PC-3 (cell line): ENCODE results near the gene BCR. TPM values are rescaled to one million over a fixed set of nuclear protein-coding genes. Genes with fewer than 3 reads are reported as not detected.

Experiments used
- ATAC-seq: fragments of 200-7000 bp; cut with Tn5 transposase; 2 replicates; pipeline ENCODE4 v1.9.1; 2020; ENCODE audit warnings: mild to moderate bottlenecking, moderate library complexity
- BruUV-seq: library from RNA; stranded (reverse); fragments of 400-500 nt; replicated peaks from 2 replicates; lab custom pipeline; 2021; lab: Mats Ljungman, UMichigan
- CTCF ChIA-PET: fragments of 300-600 bp; sonication (Branson Sonifier 250); formaldehyde crosslinking; loops from one replicate; lab custom pipeline; 2022; ENCODE audit warnings: antibody characterized with exemption; lab: Charles Lee
- POLR2A ChIA-PET: fragments of 300-600 bp; sonication (Branson Sonifier 250); formaldehyde crosslinking; loops from one replicate; lab custom pipeline; 2022; ENCODE audit warnings: antibody characterized with exemption; ENCODE audit not compliant: unreplicated experiment; lab: Charles Lee
- DNase-seq: peaks from one replicate; pipeline ENCODE4 v3.0.0-alpha.2; 2015
- H2AFZ ChIP-seq: fragments of 300-600 bp; sonication (generic); 2 replicates; pipeline ENCODE4 v1.6.0; 2016; ENCODE audit warnings: antibody characterized with exemption, low read length
- H3F3A ChIP-seq: fragments of 300-600 bp; sonication (generic); one replicate; pipeline ENCODE4 v1.6.0; 2017; ENCODE audit warnings: antibody characterized with exemption, low read length, control low read depth, mild to moderate bottlenecking; ENCODE audit not compliant: unreplicated experiment
- H3K27ac ChIP-seq: fragments of 300-600 bp; sonication (generic); 2 replicates; pipeline ENCODE4 v1.5.1; 2016; ENCODE audit warnings: mild to moderate bottlenecking, low read length
- H3K27me3 ChIP-seq: fragments of 300-600 bp; sonication (generic); 2 replicates; pipeline ENCODE4 v1.6.1; 2016; ENCODE audit warnings: low read length, mixed read lengths
- H3K36me3 ChIP-seq: fragments of 300-600 bp; sonication (generic); 2 replicates; pipeline ENCODE4 v1.6.1; 2016; ENCODE audit warnings: low read depth, mixed run types, low read length, mixed read lengths
- H3K4me1 ChIP-seq: fragments of 300-600 bp; sonication (generic); 2 replicates; pipeline ENCODE4 v1.5.1; 2016; ENCODE audit warnings: low read length; ENCODE audit not compliant: insufficient read depth
- H3K4me2 ChIP-seq: fragments of 300-600 bp; sonication (generic); 2 replicates; pipeline ENCODE4 v1.6.0; 2016; ENCODE audit warnings: low read length
- H3K4me3 ChIP-seq: fragments of 300-600 bp; sonication (generic); 2 replicates; pipeline ENCODE4 v1.5.1; 2016; ENCODE audit warnings: mild to moderate bottlenecking, low read length, mixed read lengths
- H3K79me2 ChIP-seq: fragments of 300-600 bp; sonication (generic); 2 replicates; pipeline ENCODE4 v1.6.1; 2017; ENCODE audit warnings: low read length, mixed read lengths
- H3K9ac ChIP-seq: fragments of 300-600 bp; sonication (generic); 2 replicates; pipeline ENCODE4 v1.6.0; 2016; ENCODE audit warnings: mild to moderate bottlenecking, low read length
- H3K9me2 ChIP-seq: fragments of 300-600 bp; sonication (generic); replicated peaks from 2 replicates; pipeline ENCODE4 v1.6.1; 2016; ENCODE audit warnings: mixed run types, low read length, mixed read lengths
- H3K9me3 ChIP-seq: fragments of 300-600 bp; sonication (generic); 2 replicates; pipeline ENCODE4 v1.6.1; 2016; ENCODE audit warnings: low read length, mixed read lengths
- H4K20me1 ChIP-seq: fragments of 300-600 bp; sonication (generic); 2 replicates; pipeline ENCODE4 v1.6.1; 2016; ENCODE audit warnings: low read length, mixed read lengths
- CTCF ChIP-seq: fragments of 300-600 bp; sonication (generic); conservative IDR thresholded peaks from 2 replicates; pipeline ENCODE4 v1.5.1; 2017; ENCODE audit warnings: antibody characterized with exemption, low read depth, mild to moderate bottlenecking, low read length
- EZH2 ChIP-seq: fragments of 300-600 bp; sonication (generic); IDR thresholded peaks from one replicate; pipeline ENCODE4 v1.6.1; 2017; ENCODE audit warnings: antibody characterized with exemption, mild to moderate bottlenecking, low read length; ENCODE audit not compliant: unreplicated experiment
- EZH2phosphoT487 ChIP-seq: fragments of 300-600 bp; sonication (generic); IDR thresholded peaks from 2 replicates; pipeline ENCODE4 v1.6.1; 2018; ENCODE audit warnings: mild to moderate bottlenecking, antibody characterized with exemption, low read length, borderline replicate concordance
- intact Hi-C: fragments of 100-400 bp; cut with micrococcal nuclease; formaldehyde crosslinking; loops from 2 replicates; pipeline ENCODE4 v1.9.0; 2023
- total RNA-seq: library from RNA; depleted of rRNA; stranded (reverse); fragments of >200 nt; gene quantifications from 2 replicates; pipeline ENCODE4 v1.2.3, GENCODE V29; 2014

Gene BCR
- total RNA-seq, 1 experiment from 2014 or later: 36.8 TPM

GRCh38 chr22:23205339-23206049 is 25.2 kb downstream of the BCR start:
- H3K4me2 ChIP-seq: no peak overlapping the region
- H3K27ac ChIP-seq: no peak overlapping the region
- no peaks in the 10 kb centered on the region for H3F3A ChIP-seq
- no TSS peak for BruUV-seq
- H3K27me3 ChIP-seq: no peaks in the 10 kb centered on the region
- H3K79me2 ChIP-seq: peaks cover 61% of the 10 kb centered on the region
- no peak overlapping the region for H3K4me3 ChIP-seq
- H3K9me3 ChIP-seq: no peaks in the 10 kb centered on the region
- ChIA-PET CTCF (no interaction called here), POLR2A (no interaction called here)
- H4K20me1 ChIP-seq: no peaks in the 10 kb centered on the region
- H3K4me1 ChIP-seq: no peaks in the 10 kb centered on the region
- H2AFZ ChIP-seq: no peak overlapping the region
- no peaks in the 10 kb centered on the region; the same call in 1 of the 2 replicates for H3K36me3 ChIP-seq
- intact Hi-C loops: no loop called here
- no peaks in the 10 kb centered on the region for H3K9me2 ChIP-seq
- no peak for TF ChIP-seq EZH2
- TF ChIP-seq EZH2phosphoT487: no peak
- TF ChIP-seq CTCF: no peak
- ATAC-seq (no peak), DNase-seq (no peak)
- no peak overlapping the region for H3K9ac ChIP-seq

DNA sequence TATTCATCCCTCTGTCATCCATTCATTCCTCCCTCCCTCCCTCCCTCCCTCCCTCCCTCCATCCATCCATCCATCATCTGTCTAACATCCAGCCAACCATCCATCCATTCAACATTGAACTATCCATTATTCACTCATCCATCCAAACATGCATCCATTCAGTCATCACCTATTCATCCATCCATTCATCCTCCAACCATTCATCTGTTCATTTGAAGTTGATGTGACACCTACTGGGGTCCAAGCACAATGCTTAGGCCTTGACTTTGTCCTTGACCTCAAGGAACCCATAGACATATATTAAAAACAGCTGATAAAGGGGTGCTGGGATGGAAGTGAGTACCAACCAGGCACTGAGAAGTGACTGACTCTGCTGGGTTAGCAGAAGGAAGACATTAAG is 26.6 kb downstream of the BCR start:
- intact Hi-C loops: no loop called here
- ChIA-PET POLR2A (no interaction called here), CTCF (no interaction called here)
- Histone ChIP-seq H3K9ac (no peak overlapping the region), H2AFZ (no peak overlapping the region), H3K9me2 (no peaks in the 10 kb centered on the region), H3K27me3 (no peaks in the 10 kb centered on the region), H3K4me3 (no peak overlapping the region), H3K27ac (no peak overlapping the region), H3F3A (no peaks in the 10 kb centered on the region), H3K79me2 (peaks cover 65% of the 10 kb centered on the region), H4K20me1 (no peaks in the 10 kb centered on the region), H3K36me3 (no peaks in the 10 kb centered on the region; the same call in 1 of the 2 replicates), H3K9me3 (no peaks in the 10 kb centered on the region), H3K4me1 (no peaks in the 10 kb centered on the region), H3K4me2 (no peak overlapping the region)
- no peak for ATAC-seq
- no TSS peak for BruUV-seq
- TF ChIP-seq CTCF: no peak
- no peak for TF ChIP-seq EZH2phosphoT487
- no peak for DNase-seq

- Histone ChIP-seq H3K27me3 (no peaks in the 10 kb centered on the region), H3K27ac (no peak overlapping the region), H3K79me2 (peaks cover 70% of the 10 kb centered on the region), H3K9me2 (no peaks in the 10 kb centered on the region), H3K4me1 (no peaks in the 10 kb centered on the region), H3K4me3 (no peak overlapping the region), H4K20me1 (no peaks in the 10 kb centered on the region), H3K4me2 (no peak overlapping the region), H2AFZ (no peak overlapping the region), H3F3A (no peaks in the 10 kb centered on the region), H3K9ac (no peak overlapping the region), H3K9me3 (no peaks in the 10 kb centered on the region), H3K36me3 (no peaks in the 10 kb centered on the region; the same call in 1 of the 2 replicates)
- intact Hi-C loops: no loop called here
- ChIA-PET POLR2A (interaction anchor here (0.6 kb wide), 1 partner anchor 131 kb away, joined by 4 read pairs; no protein-coding TSS in a partner anchor), CTCF (no interaction called here)
- no TSS peak for BruUV-seq
- ATAC-seq (no peak), DNase-seq (no peak)
- no peak for TF ChIP-seq EZH2
- no peak for TF ChIP-seq CTCF
- TF ChIP-seq EZH2phosphoT487: no peak
Measured at GRCh38 chr22:23207729-23208393, 27.6 kb downstream of the BCR start.
